HepG2 (cell line): ENCODE results near the gene STX2.

Experiments used
- POLR2A ChIP-seq, 2 experiments: IDR thresholded peaks; 2 replicates each; pipeline ENCODE4 v1.6.1; 2011; ENCODE audit warnings: low read depth in 2 of 2, low read length in 2 of 2, mild to moderate bottlenecking in 1 of 2, moderate library complexity in 1 of 2; ENCODE audit not compliant: insufficient read depth in 1 of 2
- PRPF4 ChIP-seq: fragments of 200-400 bp; formaldehyde crosslinking; IDR thresholded peaks from 2 replicates; pipeline ENCODE4 v1.6.1; 2016; ENCODE audit warnings: low read length, low read depth; ENCODE audit not compliant: poor library complexity, severe bottlenecking
- SSRP1 ChIP-seq: IDR thresholded peaks from 2 replicates; pipeline ENCODE4 v1.6.1; 2016; ENCODE audit warnings: control low read depth
- TF ChIP-seq, protein P1 (sequence below), 2 experiments: IDR thresholded peaks; 2 replicates each; pipeline ENCODE4 v1.6.1; 2011 to 2012; ENCODE audit warnings: low read length in 2 of 2, borderline replicate concordance in 1 of 2, low read depth in 1 of 2, mild to moderate bottlenecking in 1 of 2, moderate library complexity in 1 of 2
- TF ChIP-seq, protein P2 (sequence below): sonication (generic); formaldehyde crosslinking; IDR thresholded peaks from 2 replicates; pipeline ENCODE4 v1.5.0; 2020; ENCODE audit warnings: mild to moderate bottlenecking, missing genetic modification reagents, moderate library complexity
- TF ChIP-seq, protein P3 (sequence below): sonication (generic); formaldehyde crosslinking; IDR thresholded peaks from 2 replicates; pipeline ENCODE4 v1.4.0; 2020; ENCODE audit warnings: mild to moderate bottlenecking, missing genetic modification reagents, borderline replicate concordance
- TF ChIP-seq, protein P4 (sequence below): sonication (generic); formaldehyde crosslinking; IDR thresholded peaks from 2 replicates; pipeline ENCODE4 v1.4.0; 2020; ENCODE audit warnings: missing genetic modification reagents

DNA sequence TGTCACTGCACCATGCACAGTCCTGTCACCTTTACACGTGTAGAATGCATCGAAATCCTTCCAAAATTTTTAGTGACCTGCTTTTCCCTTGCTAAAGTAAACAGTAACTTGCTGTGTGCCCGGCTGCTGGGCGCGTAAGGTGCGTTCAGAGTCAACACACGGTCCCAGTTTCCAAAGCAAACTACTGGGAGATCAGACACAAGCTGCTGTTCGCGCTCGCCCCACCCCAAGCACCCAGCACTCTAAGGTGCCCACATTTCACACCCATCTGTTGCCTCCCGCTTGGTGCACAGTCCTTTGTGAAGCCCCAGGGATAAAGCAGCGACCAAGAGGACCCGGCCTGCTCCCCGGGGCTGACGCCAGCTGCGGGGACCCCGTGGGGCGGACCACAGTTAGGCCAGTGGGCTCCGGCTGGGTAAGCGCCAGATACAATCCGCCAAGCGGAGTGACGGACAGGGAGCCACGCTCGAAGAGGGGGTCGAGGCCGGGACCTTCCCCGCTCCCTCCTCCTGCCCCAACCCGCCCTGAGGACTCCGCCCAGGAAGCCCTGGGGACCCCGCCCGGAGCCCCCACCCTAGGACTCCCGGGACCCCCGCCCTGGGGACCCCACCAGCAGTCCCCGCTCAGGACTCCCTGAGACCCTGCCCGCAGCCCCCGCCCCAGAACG lies 633 bp downstream of the STX2 start:
- TF ChIP-seq SSRP1 (CRISPR knock-in tag), result no peak
- no peak for TF ChIP-seq POLR2A (IDR thresholded peaks at IDR 0.05; ENCODE audit: insufficient read depth in 1 of 2, low read depth in 2 of 2, low read length in 2 of 2)
- TF ChIP-seq, protein P1, sequence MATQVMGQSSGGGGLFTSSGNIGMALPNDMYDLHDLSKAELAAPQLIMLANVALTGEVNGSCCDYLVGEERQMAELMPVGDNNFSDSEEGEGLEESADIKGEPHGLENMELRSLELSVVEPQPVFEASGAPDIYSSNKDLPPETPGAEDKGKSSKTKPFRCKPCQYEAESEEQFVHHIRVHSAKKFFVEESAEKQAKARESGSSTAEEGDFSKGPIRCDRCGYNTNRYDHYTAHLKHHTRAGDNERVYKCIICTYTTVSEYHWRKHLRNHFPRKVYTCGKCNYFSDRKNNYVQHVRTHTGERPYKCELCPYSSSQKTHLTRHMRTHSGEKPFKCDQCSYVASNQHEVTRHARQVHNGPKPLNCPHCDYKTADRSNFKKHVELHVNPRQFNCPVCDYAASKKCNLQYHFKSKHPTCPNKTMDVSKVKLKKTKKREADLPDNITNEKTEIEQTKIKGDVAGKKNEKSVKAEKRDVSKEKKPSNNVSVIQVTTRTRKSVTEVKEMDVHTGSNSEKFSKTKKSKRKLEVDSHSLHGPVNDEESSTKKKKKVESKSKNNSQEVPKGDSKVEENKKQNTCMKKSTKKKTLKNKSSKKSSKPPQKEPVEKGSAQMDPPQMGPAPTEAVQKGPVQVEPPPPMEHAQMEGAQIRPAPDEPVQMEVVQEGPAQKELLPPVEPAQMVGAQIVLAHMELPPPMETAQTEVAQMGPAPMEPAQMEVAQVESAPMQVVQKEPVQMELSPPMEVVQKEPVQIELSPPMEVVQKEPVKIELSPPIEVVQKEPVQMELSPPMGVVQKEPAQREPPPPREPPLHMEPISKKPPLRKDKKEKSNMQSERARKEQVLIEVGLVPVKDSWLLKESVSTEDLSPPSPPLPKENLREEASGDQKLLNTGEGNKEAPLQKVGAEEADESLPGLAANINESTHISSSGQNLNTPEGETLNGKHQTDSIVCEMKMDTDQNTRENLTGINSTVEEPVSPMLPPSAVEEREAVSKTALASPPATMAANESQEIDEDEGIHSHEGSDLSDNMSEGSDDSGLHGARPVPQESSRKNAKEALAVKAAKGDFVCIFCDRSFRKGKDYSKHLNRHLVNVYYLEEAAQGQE (IDR thresholded peaks at IDR 0.05; ENCODE audit: borderline replicate concordance in 1 of 2, low read depth in 1 of 2, low read length in 2 of 2), result no peak
- TF ChIP-seq, protein P2, sequence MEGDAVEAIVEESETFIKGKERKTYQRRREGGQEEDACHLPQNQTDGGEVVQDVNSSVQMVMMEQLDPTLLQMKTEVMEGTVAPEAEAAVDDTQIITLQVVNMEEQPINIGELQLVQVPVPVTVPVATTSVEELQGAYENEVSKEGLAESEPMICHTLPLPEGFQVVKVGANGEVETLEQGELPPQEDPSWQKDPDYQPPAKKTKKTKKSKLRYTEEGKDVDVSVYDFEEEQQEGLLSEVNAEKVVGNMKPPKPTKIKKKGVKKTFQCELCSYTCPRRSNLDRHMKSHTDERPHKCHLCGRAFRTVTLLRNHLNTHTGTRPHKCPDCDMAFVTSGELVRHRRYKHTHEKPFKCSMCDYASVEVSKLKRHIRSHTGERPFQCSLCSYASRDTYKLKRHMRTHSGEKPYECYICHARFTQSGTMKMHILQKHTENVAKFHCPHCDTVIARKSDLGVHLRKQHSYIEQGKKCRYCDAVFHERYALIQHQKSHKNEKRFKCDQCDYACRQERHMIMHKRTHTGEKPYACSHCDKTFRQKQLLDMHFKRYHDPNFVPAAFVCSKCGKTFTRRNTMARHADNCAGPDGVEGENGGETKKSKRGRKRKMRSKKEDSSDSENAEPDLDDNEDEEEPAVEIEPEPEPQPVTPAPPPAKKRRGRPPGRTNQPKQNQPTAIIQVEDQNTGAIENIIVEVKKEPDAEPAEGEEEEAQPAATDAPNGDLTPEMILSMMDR (CRISPR knock-in tag), result no peak
- no peak for TF ChIP-seq PRPF4
- TF ChIP-seq, protein P3, sequence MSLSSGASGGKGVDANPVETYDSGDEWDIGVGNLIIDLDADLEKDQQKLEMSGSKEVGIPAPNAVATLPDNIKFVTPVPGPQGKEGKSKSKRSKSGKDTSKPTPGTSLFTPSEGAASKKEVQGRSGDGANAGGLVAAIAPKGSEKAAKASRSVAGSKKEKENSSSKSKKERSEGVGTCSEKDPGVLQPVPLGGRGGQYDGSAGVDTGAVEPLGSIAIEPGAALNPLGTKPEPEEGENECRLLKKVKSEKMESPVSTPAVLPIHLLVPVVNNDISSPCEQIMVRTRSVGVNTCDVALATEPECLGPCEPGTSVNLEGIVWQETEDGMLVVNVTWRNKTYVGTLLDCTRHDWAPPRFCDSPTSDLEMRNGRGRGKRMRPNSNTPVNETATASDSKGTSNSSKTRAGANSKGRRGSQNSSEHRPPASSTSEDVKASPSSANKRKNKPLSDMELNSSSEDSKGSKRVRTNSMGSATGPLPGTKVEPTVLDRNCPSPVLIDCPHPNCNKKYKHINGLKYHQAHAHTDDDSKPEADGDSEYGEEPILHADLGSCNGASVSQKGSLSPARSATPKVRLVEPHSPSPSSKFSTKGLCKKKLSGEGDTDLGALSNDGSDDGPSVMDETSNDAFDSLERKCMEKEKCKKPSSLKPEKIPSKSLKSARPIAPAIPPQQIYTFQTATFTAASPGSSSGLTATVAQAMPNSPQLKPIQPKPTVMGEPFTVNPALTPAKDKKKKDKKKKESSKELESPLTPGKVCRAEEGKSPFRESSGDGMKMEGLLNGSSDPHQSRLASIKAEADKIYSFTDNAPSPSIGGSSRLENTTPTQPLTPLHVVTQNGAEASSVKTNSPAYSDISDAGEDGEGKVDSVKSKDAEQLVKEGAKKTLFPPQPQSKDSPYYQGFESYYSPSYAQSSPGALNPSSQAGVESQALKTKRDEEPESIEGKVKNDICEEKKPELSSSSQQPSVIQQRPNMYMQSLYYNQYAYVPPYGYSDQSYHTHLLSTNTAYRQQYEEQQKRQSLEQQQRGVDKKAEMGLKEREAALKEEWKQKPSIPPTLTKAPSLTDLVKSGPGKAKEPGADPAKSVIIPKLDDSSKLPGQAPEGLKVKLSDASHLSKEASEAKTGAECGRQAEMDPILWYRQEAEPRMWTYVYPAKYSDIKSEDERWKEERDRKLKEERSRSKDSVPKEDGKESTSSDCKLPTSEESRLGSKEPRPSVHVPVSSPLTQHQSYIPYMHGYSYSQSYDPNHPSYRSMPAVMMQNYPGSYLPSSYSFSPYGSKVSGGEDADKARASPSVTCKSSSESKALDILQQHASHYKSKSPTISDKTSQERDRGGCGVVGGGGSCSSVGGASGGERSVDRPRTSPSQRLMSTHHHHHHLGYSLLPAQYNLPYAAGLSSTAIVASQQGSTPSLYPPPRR (CRISPR knock-in tag), result no peak
- TF ChIP-seq, protein P4, sequence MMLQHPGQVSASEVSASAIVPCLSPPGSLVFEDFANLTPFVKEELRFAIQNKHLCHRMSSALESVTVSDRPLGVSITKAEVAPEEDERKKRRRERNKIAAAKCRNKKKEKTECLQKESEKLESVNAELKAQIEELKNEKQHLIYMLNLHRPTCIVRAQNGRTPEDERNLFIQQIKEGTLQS, result no peak
